Immature natural killer cell (primary cell): ENCODE data around the gene PCP2. TPM values are rescaled to one million over a fixed set of nuclear protein-coding genes. Genes with fewer than 3 reads are reported as not detected.

Experiments
- DNase-seq, 3 donors: peaks; one replicate each; pipeline ENCODE4 v3.0.0; 2022; ENCODE audit warnings: mixed read lengths in 1 of 3
- H3K27ac Mint-ChIP-seq, 6 donors: one replicate each; pipeline ENCODE4 v1.8.0; 2020; ENCODE audit warnings: mixed read lengths in 6 of 6, mild to moderate bottlenecking in 5 of 6, inconsistent platforms in 4 of 6, moderate library complexity in 3 of 6
- H3K27me3 Mint-ChIP-seq, 3 donors: one replicate each; pipeline ENCODE4 v1.8.0; 2020 to 2021; ENCODE audit warnings: low read depth in 3 of 3, mild to moderate bottlenecking in 3 of 3, mixed read lengths in 3 of 3, moderate library complexity in 3 of 3, inconsistent platforms in 1 of 3
- H3K36me3 Mint-ChIP-seq, 3 donors: one replicate each; pipeline ENCODE4 v1.8.0; 2020; ENCODE audit warnings: mixed read lengths in 3 of 3, inconsistent platforms in 2 of 3, mild to moderate bottlenecking in 2 of 3
- H3K4me1 Mint-ChIP-seq, 2 donors: one replicate each; pipeline ENCODE4 v1.8.0; 2020; ENCODE audit warnings: inconsistent platforms in 2 of 2, mild to moderate bottlenecking in 2 of 2, mixed read lengths in 2 of 2, moderate library complexity in 1 of 2
- H3K4me3 Mint-ChIP-seq, 5 donors: one replicate each; pipeline ENCODE4 v1.8.0; 2020; ENCODE audit warnings: mild to moderate bottlenecking in 5 of 5, mixed read lengths in 5 of 5, inconsistent platforms in 3 of 5, moderate library complexity in 3 of 5
- H3K9me3 Mint-ChIP-seq, 6 donors: one replicate each; pipeline ENCODE4 v1.8.0; 2020; ENCODE audit warnings: mild to moderate bottlenecking in 6 of 6, mixed read lengths in 6 of 6, inconsistent platforms in 4 of 6, moderate library complexity in 3 of 6
- polyA plus RNA-seq, 3 donors: library from polyadenylated mRNA; unstranded; fragments of 300-500 nt; fragmentation: Illumina TruSeq; gene quantifications; one replicate each; pipeline ENCODE4 v1.2.3, GENCODE V29; 2021

PCP2 gene
- polyA plus RNA-seq, 3 donors from 2014 or later, result 0.58 TPM; not detected in 2

GRCh38 chr19:7614859-7615741 lies 18.4 kb downstream of the PCP2 start:
- no peaks in the 10 kb centered on the region for H3K4me1 Mint-ChIP-seq
- peaks cover 0 to 1% (median 0%) of the 10 kb centered on the region in 3 donors for H3K27me3 Mint-ChIP-seq
- H3K9me3 Mint-ChIP-seq, result no peaks in the 10 kb centered on the region
- no peak for DNase-seq
- no peak overlapping the region for H3K4me3 Mint-ChIP-seq
- peaks cover 4 to 9% (median 8%) of the 10 kb centered on the region in 3 donors for H3K36me3 Mint-ChIP-seq
- no peak overlapping the region for H3K27ac Mint-ChIP-seq

GRCh38 chr19:7612282-7613274 lies 20.9 kb downstream of the PCP2 start:
- Mint-ChIP-seq H3K27ac (no peak overlapping the region), H3K36me3 (no peaks in the 10 kb centered on the region), H3K4me3 (no peak overlapping the region), H3K9me3 (no peaks in the 10 kb centered on the region), H3K27me3 (no peaks in the 10 kb centered on the region), H3K4me1 (no peaks in the 10 kb centered on the region)
- no peak for DNase-seq

GRCh38 chr19:7611541-7612279 lies 21.8 kb downstream of the PCP2 start:
- no peak for DNase-seq

GRCh38 chr19:7610491-7611240 lies 22.9 kb downstream of the PCP2 start:
- H3K4me3 Mint-ChIP-seq, result no peak overlapping the region
- DNase-seq, result no peak
- no peaks in the 10 kb centered on the region for H3K9me3 Mint-ChIP-seq
- no peaks in the 10 kb centered on the region for H3K36me3 Mint-ChIP-seq
- no peak overlapping the region for H3K27ac Mint-ChIP-seq
- no peaks in the 10 kb centered on the region for H3K4me1 Mint-ChIP-seq
- no peaks in the 10 kb centered on the region for H3K27me3 Mint-ChIP-seq

More at GRCh38 chr19:7611541-7612279, 21.8 kb downstream of the PCP2 start:
- Mint-ChIP-seq H3K9me3 (no peaks in the 10 kb centered on the region), H3K4me3 (no peak overlapping the region), H3K27ac (no peak overlapping the region), H3K4me1 (no peaks in the 10 kb centered on the region), H3K27me3 (no peaks in the 10 kb centered on the region), H3K36me3 (no peaks in the 10 kb centered on the region)

GRCh38 chr19:7607874-7608560 lies 25.5 kb downstream of the PCP2 start:
- Mint-ChIP-seq H3K27me3 (peaks cover 0 to 4% (median 0%) of the 10 kb centered on the region in 3 donors), H3K9me3 (no peaks in the 10 kb centered on the region), H3K27ac (no peak overlapping the region), H3K4me3 (no peak overlapping the region), H3K36me3 (no peaks in the 10 kb centered on the region), H3K4me1 (no peaks in the 10 kb centered on the region)
- no peak for DNase-seq

GRCh38 chr19:7607212-7607873 lies 26.2 kb downstream of the PCP2 start:
- no peak for DNase-seq
- H3K36me3 Mint-ChIP-seq, result no peaks in the 10 kb centered on the region
- no peaks in the 10 kb centered on the region for H3K9me3 Mint-ChIP-seq
- peaks cover 0 to 4% (median 0%) of the 10 kb centered on the region in 3 donors for H3K27me3 Mint-ChIP-seq
- no peak overlapping the region for H3K4me3 Mint-ChIP-seq
- H3K27ac Mint-ChIP-seq, result no peak overlapping the region
- H3K4me1 Mint-ChIP-seq, result no peaks in the 10 kb centered on the region

- DNase-seq, result no peak
- Mint-ChIP-seq H3K9me3 (no peaks in the 10 kb centered on the region), H3K4me3 (no peak overlapping the region), H3K4me1 (no peaks in the 10 kb centered on the region), H3K27me3 (peaks cover 0 to 4% (median 2%) of the 10 kb centered on the region in 3 donors), H3K27ac (no peak overlapping the region), H3K36me3 (no peaks in the 10 kb centered on the region)
These were observed 27.2 kb downstream of the PCP2 start for GRCh38 chr19:7606289-7606688.

- Mint-ChIP-seq H3K27ac (no peak overlapping the region), H3K4me3 (no peak overlapping the region)
These were observed 27.9 kb downstream of the PCP2 start for GRCh38 chr19:7605490-7606222.

GRCh38 chr19:7603919-7604318 lies 29.6 kb downstream of the PCP2 start:
- Mint-ChIP-seq H3K27ac (peak overlapping the region in 1 of 6 donors; percentile 39), H3K9me3 (no peaks in the 10 kb centered on the region), H3K36me3 (no peaks in the 10 kb centered on the region), H3K27me3 (peaks cover 0 to 5% (median 4%) of the 10 kb centered on the region in 3 donors), H3K4me1 (no peaks in the 10 kb centered on the region), H3K4me3 (no peak overlapping the region)
- DNase-seq, result no peak

More at GRCh38 chr19:7605490-7606222, 27.9 kb downstream of the PCP2 start:
- DNase-seq, result no peak
- Mint-ChIP-seq H3K36me3 (no peaks in the 10 kb centered on the region), H3K27me3 (peaks cover 0 to 4% (median 4%) of the 10 kb centered on the region in 3 donors), H3K4me1 (no peaks in the 10 kb centered on the region), H3K9me3 (no peaks in the 10 kb centered on the region)

GRCh38 chr19:7602935-7603497 lies 30.5 kb downstream of the PCP2 start:
- H3K27ac Mint-ChIP-seq, result no peak overlapping the region
- H3K4me3 Mint-ChIP-seq, result no peak overlapping the region
- no peaks in the 10 kb centered on the region for H3K36me3 Mint-ChIP-seq
- DNase-seq, result no peak
- peaks cover 4 to 10% (median 4%) of the 10 kb centered on the region in 3 donors for H3K27me3 Mint-ChIP-seq
- no peaks in the 10 kb centered on the region for H3K4me1 Mint-ChIP-seq
- H3K9me3 Mint-ChIP-seq, result no peaks in the 10 kb centered on the region

- H3K9me3 Mint-ChIP-seq, result no peaks in the 10 kb centered on the region
- H3K36me3 Mint-ChIP-seq, result no peaks in the 10 kb centered on the region
- no peak overlapping the region for H3K27ac Mint-ChIP-seq
- DNase-seq, result no peak
- peaks cover 5 to 14% (median 7%) of the 10 kb centered on the region in 3 donors for H3K27me3 Mint-ChIP-seq
- no peaks in the 10 kb centered on the region for H3K4me1 Mint-ChIP-seq
- H3K4me3 Mint-ChIP-seq, result no peak overlapping the region
These were observed 31.1 kb downstream of the PCP2 start for GRCh38 chr19:7602240-7602934.
